Measurements from ENCODE around the gene SERPINE2. TPM values are rescaled to one million over a fixed set of nuclear protein-coding genes. Genes with fewer than 3 reads are reported as not detected.
A peak's percentile ranks its signal among the peaks of the same experiment; 100 is the strongest.

The SERPINE2 gene
- total and polyA plus RNA-seq, 2 donors (not counting 3 experiments of a cell fraction or from before 2014, with no cell fraction given): 4.0 to 8.8 TPM

GRCh38 chr2:223932816-223933800 lies 106.0 kb downstream of the SERPINE2 start:
- ChIA-PET CTCF (interaction anchor here (1.0 to 2.7 kb wide), 3 partner anchors 9 to 37 kb away, joined by 3 to 12 read pairs (median 3); no protein-coding TSS in a partner anchor), POLR2A (no interaction called here)
- H3K9ac ChIP-seq (replicated peaks; ENCODE audit: extremely low read depth, insufficient read depth, low read length): no peak overlapping the region
- peaks cover 27% of the 10 kb centered on the region for H3K4me1 ChIP-seq (ENCODE audit: control insufficient read depth, extremely low read depth, insufficient read depth, low read length)
- no peak overlapping the region for H3K4me3 ChIP-seq (replicated peaks in 1 of 3; ENCODE audit: insufficient read depth in 1 of 3, low read depth in 1 of 3, low read length in 3 of 3)
- no peak overlapping the region for H3K4me2 ChIP-seq (ENCODE audit: insufficient read depth, low read length)
- no peak overlapping the region for H3K27ac ChIP-seq (ENCODE audit: insufficient read depth, low read depth, low read length)
- H2AFZ ChIP-seq (ENCODE audit: low read depth, low read length): no peak overlapping the region
- DNase-seq (ENCODE audit: low read depth, low spot score): peak; percentile 41
- no peaks in the 10 kb centered on the region for H3K9me1 ChIP-seq (replicated peaks; ENCODE audit: control insufficient read depth, extremely low read depth, insufficient read depth, low read length)
- peaks cover 97% of the 10 kb centered on the region for H3K79me2 ChIP-seq (ENCODE audit: control insufficient read depth, insufficient read depth, low read length)
- no TSS peak for BruUV-seq (replicated peaks)
- peaks cover 2% of the 10 kb centered on the region for H4K20me1 ChIP-seq (replicated peaks; ENCODE audit: control insufficient read depth, extremely low read depth, insufficient read depth, low read length)
- H3K27me3 ChIP-seq (ENCODE audit: control insufficient read depth in 2 of 2, insufficient read depth in 2 of 2, low read length in 2 of 2): no peaks in the 10 kb centered on the region
- no peaks in the 10 kb centered on the region for H3K9me3 ChIP-seq (replicated peaks; ENCODE audit: control insufficient read depth, insufficient read depth, low read length)
- dilution Hi-C loops (cut with MboI; ENCODE audit: extremely low pct_ligation_motif_present, low sequenced_read_pairs) (no loop called here), intact Hi-C loops (cut with micrococcal nuclease) (no loop called here)
- H3K36me3 ChIP-seq (ENCODE audit: control insufficient read depth in 2 of 2, extremely low read depth in 1 of 2, insufficient read depth in 2 of 2, low read length in 2 of 2): no peaks in the 10 kb centered on the region
- TF ChIP-seq GATA2 (IDR thresholded peaks at IDR 0.05; ENCODE audit: insufficient read depth, insufficient read length, low read depth, low read length): no peak
- no peak for TF ChIP-seq MYC (IDR thresholded peaks at IDR 0.05; ENCODE audit: low read depth, low read length)
- TF ChIP-seq FOS (IDR thresholded peaks at IDR 0.05; ENCODE audit: borderline replicate concordance, insufficient read depth, low read length): no peak
- no peak for FAIRE-seq

DNA sequence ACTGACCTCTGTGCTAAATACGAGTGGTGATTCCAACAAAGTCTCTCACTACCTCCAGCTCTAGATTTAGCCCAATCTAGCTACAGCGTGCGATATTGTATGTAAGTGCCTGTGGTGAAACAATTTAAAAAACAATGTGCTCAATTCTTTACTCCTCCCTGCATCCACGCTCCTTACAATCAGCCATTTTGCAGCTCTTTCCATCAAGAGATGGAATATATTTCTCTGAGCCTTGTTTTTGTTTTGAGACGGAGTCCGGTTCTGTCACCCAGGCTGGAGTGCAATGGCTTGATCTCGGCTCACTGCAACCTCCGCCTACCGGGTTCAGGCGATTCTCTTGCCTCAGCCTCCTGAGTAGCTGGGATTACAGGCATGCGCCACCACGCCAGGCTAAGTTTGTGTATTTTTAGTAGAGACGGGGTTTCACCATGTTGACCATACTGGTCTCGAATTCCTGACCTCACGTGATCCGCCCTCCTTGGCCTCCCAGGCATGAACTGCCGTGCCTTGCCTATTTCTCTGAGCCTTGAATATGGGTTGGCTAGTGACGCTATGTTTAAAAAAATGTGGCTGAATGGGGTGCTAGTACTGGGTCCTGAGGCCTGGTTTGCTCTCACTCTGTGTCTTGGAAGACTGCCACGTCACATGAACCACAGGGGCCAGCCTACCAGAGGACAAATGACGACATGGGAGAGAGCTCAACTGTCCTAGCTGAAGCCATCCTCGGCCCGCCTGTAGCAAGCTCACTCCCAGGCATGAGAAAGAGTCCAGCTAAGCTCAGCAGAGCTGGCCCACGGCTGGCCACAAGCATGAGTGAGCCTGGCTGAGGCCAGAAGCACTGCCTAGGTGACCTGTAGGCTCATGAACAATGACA lies 108.7 kb downstream of the SERPINE2 start:
- Histone ChIP-seq H3K4me2 (ENCODE audit: insufficient read depth, low read length) (no peak overlapping the region), H2AFZ (ENCODE audit: low read depth, low read length) (no peak overlapping the region), H3K9ac (replicated peaks; ENCODE audit: extremely low read depth, insufficient read depth, low read length) (no peak overlapping the region), H3K79me2 (ENCODE audit: control insufficient read depth, insufficient read depth, low read length) (peaks cover 97% of the 10 kb centered on the region), H3K36me3 (ENCODE audit: control insufficient read depth in 2 of 2, extremely low read depth in 1 of 2, insufficient read depth in 2 of 2, low read length in 2 of 2) (no peaks in the 10 kb centered on the region), H3K27me3 (ENCODE audit: control insufficient read depth in 2 of 2, insufficient read depth in 2 of 2, low read length in 2 of 2) (no peaks in the 10 kb centered on the region), H3K9me1 (replicated peaks; ENCODE audit: control insufficient read depth, extremely low read depth, insufficient read depth, low read length) (no peaks in the 10 kb centered on the region), H3K4me3 (replicated peaks in 1 of 3; ENCODE audit: insufficient read depth in 1 of 3, low read depth in 1 of 3, low read length in 3 of 3) (no peak overlapping the region), H4K20me1 (replicated peaks; ENCODE audit: control insufficient read depth, extremely low read depth, insufficient read depth, low read length) (peaks cover 2% of the 10 kb centered on the region), H3K27ac (ENCODE audit: insufficient read depth, low read depth, low read length) (no peak overlapping the region), H3K9me3 (replicated peaks; ENCODE audit: control insufficient read depth, insufficient read depth, low read length) (peaks cover 4% of the 10 kb centered on the region), H3K4me1 (ENCODE audit: control insufficient read depth, extremely low read depth, insufficient read depth, low read length) (peaks cover 6% of the 10 kb centered on the region)
- no peak for TF ChIP-seq EZH2 (IDR thresholded peaks at IDR 0.05; ENCODE audit: borderline replicate concordance, low read depth, low read length, severe bottlenecking)
- TF ChIP-seq POLR2A (IDR thresholded peaks at IDR 0.05; ENCODE audit: low read depth, low read length): no peak
- TF ChIP-seq FOS (IDR thresholded peaks at IDR 0.05; ENCODE audit: borderline replicate concordance, insufficient read depth, low read length): no peak
- ChIA-PET POLR2A (no interaction called here), CTCF (interaction anchor here (2.1 kb wide), 1 partner anchor 13 kb away, joined by 8 read pairs; no protein-coding TSS in a partner anchor)
- BruUV-seq (replicated peaks): no TSS peak
- intact Hi-C loops (cut with micrococcal nuclease): no loop called here
- DNase-seq (ENCODE audit: low read depth, low spot score) (no peak), FAIRE-seq (peak; percentile 18)
- dilution Hi-C loops (cut with MboI; ENCODE audit: extremely low pct_ligation_motif_present, low sequenced_read_pairs): no loop called here

Measured in endothelial cell of umbilical vein (primary cell).